HG02943 (cell line): ENCODE data around the gene TEDDM1.
A peak's percentile ranks its signal among the peaks of the same experiment; 100 is the strongest.

Experiments
- ATAC-seq: cut with Tn5 transposase; IDR thresholded peaks from one replicate; pipeline ENCODE4 v1.9.1; 2021; ENCODE audit warnings: mild to moderate bottlenecking, low read depth, moderate library complexity; ENCODE audit not compliant: unreplicated experiment

TEDDM1 gene

DNA sequence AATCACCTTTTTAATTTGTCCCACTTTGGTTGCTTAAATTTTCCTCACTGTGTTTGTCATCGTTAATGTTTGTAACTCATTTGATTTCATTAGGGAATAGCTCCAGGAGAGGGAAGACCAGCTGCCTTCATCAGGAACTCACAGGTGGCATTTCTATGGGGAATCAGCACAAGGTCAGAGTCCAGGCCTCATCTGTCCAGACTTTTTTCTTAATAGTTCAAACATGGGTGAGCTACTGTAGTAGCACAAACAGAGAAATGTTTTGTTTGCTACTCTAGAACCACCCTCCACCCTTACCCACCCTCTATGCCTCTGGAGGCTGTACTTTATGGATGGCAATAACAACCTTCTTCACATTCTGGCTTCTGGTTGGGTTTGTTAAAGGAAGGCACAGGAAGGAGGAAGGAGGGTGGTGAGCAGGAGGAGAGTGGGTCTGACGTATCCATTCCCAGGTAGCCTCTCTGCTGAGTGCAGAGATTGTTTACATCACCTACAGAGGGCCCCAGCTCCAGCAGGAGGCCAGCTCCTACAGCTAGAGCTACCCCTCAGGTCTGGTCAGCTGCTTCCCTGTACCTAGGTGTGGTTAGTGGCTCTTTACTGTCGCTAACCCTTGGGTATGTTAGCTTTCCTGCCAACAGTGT is 8.1 kb upstream of the TEDDM1 start:
- ATAC-seq = no peak

DNA sequence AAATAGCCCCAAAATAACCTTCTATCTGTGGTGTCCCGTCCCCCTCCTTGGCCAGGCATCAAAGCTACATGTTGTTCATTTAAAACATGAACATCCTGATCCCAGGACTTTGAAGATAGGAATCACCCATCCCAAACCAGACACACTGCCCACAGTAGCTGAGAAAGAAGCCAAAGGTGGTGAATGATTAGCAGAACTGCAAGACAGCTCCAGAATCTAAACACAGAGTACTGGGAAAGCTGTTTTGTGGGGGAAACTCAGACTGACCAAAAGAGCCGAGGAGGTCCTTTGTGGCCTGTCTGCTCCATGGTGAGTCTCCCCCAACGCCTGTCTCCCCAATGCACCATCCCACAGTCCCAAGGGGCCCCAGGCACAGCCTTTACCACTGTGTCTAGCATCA is 7.3 kb upstream of the TEDDM1 start:
- no peak for ATAC-seq

DNA sequence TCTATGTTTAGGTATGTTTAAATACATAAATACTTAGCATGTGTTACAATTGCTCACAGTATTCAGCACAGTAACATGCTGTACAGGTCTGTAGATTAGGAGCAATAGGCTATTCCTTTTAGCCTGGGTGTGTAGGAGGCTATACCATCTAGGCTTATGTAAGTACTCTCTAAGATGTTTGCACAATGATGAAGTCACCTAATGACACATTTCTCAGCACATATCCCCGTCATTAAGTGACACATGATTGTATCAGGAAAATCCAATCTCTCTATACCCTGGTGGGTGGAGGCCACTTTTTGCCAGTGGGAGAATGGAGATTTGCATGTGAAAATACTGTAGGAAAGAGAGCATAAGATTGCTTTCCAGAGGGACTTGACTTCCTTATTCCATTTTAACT is 5.5 kb upstream of the TEDDM1 start:
- no peak for ATAC-seq

- no peak for ATAC-seq
Measured at GRCh38 chr1:182405578-182405977, 5.1 kb upstream of the TEDDM1 start.

- ATAC-seq = no peak
Measured at GRCh38 chr1:182404781-182405180, 4.3 kb upstream of the TEDDM1 start.

GRCh38 chr1:182397653-182398393 is 2.6 kb downstream of the TEDDM1 start:
- ATAC-seq = no peak

DNA sequence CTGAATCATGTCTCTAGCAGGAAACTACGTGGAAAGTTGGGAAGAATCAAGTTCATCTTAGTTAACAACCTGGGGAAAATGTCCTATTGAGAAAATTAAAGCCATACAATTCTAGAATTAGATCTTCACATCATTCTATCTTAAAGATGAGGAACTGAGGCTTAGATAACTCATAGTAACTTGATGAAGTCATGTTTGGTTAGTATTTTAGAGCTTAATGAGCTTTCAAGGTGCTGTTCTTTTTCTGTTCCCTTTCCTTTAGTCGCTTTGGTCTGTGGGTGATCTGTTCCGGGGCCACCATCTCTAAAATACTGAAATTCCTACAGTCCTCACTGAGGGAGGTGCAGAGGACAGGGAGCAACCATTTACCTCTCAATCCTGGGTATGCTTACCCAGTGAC is 4.6 kb downstream of the TEDDM1 start:
- ATAC-seq = no peak

DNA sequence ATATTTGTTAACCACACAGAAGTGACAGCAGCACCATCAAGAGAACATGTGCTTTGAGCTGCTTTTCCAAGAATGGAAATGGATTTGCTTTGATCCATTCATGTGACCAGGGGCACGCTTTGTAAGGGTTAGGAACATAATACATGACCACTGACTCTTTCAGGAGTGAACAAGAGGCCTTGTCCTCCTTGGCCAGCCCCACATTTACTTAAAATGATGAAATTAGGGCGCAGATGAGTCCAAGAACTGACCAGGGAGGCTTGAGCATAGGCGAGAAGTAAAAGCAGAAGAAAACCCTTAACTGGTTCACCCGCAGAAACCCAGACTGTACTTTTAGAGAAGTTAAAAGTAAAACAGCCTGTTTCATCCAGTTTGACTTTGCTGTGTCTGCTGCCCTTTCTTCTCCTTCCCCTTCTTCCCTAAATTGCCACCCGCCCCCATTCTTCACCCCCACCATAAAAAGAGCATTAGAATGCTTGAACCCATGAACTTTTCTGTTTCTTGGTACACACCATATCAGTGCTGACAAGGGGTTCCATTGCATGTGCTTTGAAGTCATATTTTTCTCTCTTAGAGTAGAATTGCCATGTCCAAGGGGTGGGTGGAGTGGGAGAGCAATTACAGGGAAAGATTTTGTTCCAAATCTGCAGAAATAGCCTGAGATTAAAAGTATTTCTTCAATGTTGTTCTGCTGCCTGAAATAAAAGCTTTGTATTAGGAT is 6.3 kb downstream of the TEDDM1 start:
- no peak for ATAC-seq

- ATAC-seq = peak; percentile 6
Measured at GRCh38 chr1:182392050-182393028, 8.1 kb downstream of the TEDDM1 start.

- peak; percentile 73 for ATAC-seq
Measured at GRCh38 chr1:182391362-182392049, 9.0 kb downstream of the TEDDM1 start, which contains the start of gene GLUL. Gene GLUL (minus strand): TSS chr1:182391790. CDS start chr1:182388737, 3,053 bp downstream.

GRCh38 chr1:182391028-182391361 is 9.5 kb downstream of the TEDDM1 start:
- no peak for ATAC-seq

DNA sequence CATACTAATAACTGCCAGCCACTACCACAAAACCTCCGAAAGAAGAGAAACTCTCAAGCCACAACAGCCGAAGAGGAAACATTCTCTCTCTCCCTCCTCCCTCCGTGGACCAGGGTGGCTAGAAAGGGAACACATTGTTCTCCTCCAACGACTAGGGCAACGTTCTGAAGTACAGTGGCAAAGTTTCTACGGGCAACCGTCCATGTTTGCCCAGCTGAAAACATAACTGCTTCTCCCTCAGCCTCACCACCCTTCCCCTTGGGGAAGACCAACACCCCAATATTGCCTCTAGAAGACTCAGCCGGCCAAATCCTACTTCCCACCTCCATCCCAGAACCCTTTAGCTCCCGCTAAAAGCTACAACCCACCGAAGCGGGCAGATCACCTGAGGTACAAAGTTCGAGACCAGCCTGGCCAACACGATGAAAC is 10.8 kb downstream of the TEDDM1 start:
- ATAC-seq = no peak

- no peak for ATAC-seq
Measured at GRCh38 chr1:182388392-182389134, 11.9 kb downstream of the TEDDM1 start.

- no peak for ATAC-seq
Measured at GRCh38 chr1:182387566-182387965, 12.9 kb downstream of the TEDDM1 start.

GRCh38 chr1:182386980-182387379 is 13.5 kb downstream of the TEDDM1 start:
- no peak for ATAC-seq

DNA sequence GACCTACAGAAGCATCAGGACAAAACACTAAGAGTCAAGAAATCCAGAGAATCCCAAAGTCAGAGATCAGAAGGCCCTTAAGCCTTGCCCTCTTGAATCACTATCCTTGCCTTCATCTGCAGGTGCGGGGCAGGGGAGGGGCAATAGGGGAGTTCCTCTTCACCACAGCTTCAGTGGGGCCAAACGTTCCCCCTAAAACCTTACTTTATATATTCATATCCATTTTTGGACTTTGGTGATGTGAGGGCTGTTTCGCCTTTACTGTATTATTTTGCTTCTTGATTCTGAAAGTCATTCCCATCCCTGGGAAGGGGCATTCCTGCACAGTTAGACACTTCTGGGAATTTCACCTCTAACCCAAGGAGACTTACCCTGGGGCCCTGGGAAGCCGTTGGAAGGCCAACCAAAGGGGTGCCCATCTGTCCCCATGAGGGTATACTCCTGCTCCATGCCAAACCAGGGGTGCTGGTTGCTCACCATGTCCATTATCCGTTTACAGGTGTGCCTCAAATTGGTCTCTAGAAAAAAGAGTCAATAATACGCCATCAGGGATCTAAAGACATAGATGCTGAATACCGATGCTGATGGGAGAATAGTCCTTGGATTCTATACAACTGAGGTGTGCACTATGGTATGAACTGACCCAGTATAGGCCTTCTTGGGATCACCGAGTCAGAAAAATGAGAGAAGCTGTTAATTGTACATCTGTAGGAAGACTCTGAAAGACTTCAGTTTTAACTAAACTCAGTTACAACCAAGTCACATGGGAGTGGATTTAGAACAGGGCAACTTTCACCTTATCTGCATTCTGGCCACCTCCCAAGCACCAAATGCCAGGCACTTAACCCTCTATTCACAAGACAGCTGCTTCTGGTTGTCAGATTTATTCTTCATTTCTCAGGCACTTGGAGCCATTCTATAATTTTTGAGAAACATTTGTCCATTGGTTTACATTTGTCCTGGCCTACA is 14.3 kb downstream of the TEDDM1 start:
- no peak for ATAC-seq

- ATAC-seq = no peak
Measured at GRCh38 chr1:182384387-182384960, 16.0 kb downstream of the TEDDM1 start.

- no peak for ATAC-seq
Measured at GRCh38 chr1:182383934-182384333, 16.5 kb downstream of the TEDDM1 start.
